A549 treated with Mapracorat at 1 μM for 4 hours (cell line): ENCODE results near the gene OR2T8. TPM values are rescaled to one million over a fixed set of nuclear protein-coding genes. Genes with fewer than 3 reads are reported as not detected.

Experiments
- total RNA-seq: library from RNA; stranded (reverse); fragments of 200-300 nt; extraction: Qiagen RNA extraction; gene quantifications from 5 replicates; pipeline ENCODE4 v1.2.3, GENCODE V29; 2022

Gene OR2T8, protein sequence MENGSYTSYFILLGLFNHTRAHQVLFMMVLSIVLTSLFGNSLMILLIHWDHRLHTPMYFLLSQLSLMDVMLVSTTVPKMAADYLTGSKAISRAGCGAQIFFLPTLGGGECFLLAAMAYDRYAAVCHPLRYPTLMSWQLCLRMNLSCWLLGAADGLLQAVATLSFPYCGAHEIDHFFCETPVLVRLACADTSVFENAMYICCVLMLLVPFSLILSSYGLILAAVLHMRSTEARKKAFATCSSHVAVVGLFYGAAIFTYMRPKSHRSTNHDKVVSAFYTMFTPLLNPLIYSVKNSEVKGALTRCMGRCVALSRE
- not detected in 5 replicates for total RNA-seq

DNA sequence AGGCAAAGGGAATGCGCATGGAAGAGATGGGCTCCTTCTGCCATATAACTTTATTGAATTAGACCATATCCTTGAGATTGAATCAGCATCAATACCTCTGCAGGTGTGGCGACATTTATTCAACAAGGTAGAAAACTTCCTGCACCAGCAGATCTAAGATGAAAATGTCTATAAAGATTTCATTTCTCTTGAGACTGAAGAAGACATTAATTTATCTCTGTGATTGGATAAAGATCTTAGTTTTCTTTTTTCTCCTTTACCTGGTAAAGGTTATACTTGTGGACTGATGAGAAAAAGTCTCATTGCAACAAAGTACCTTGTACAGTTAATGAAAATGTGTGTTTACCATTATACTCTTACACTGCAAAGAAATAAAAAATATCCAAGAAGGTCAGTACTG, at the start of gene OR2T8:
Gene OR2T8 (plus strand): TSS at position 301 of the 400 bp plus-strand sequence. CDS start 766 bp downstream, outside the sequence.

DNA sequence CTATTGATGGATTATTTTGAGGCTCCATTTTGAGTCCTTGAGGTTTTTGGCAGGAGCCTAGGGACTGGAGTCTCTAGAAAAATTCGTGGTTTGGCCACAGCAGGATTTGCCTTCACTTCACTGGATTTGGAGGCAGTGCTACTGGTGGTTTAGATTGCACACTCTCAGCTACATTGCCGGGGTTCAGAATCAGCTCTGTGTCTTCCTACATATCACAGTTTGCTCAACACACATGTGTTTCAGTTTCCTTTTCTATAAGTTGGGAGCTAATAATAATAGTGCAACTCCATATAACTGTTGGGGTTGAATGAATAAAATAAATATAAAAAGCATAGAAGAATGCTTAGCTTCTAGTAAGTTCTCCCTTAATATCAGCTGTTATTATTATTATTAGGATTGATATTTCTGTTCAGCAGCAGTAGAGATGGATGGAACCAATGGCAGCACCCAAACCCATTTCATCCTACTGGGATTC, 24.9 kb upstream of the OR2T8 start, which contains the start of gene OR2W3:
Gene OR2W3 (plus strand): TSS at position 425 of the 475 bp plus-strand sequence. CDS start 0 bp downstream, at position 425.

DNA sequence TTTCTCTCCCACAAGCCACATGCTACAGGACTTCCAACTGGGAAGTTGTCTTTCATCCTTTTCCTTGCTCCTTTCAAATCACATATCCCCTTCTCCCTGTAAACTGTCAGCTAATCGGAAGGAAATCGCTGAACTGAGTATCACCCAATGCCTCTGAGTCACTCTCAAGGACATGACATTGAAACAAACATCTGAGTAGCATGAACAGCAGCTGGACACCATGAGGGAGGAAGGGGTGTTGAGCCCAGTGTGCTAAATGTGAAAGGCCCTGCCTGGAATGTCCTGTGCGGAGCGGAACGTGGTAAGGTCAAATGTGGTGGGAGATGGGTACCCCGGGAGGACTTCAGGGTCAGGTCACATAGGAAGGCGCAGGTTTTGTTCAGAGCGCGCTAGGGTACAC, 4.8 kb downstream of the OR2T8 start, which contains the start of gene OR2AJ1:
Gene OR2AJ1 (plus strand): TSS at position 22 of the 400 bp plus-strand sequence. CDS start 8,880 bp downstream, outside the sequence.

DNA sequence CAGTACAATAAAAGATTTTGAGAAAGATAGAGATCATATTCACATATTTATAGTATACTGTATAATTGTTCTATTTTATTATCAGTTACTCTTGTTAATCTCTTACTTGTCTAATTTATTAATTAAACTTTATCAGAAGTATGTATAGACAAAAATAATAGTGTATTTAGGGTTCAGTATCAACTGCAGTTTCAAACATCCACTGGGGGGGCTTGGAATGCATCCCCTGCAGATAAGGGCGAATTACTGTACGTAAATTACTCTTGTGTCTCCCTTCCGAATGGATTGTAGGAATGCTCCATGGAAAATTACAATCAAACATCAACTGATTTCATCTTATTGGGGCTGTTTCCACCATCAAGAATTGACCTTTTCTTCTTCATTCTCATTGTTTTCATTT, 28.5 kb downstream of the OR2T8 start, which contains the start of gene OR2L8:
Gene OR2L8 (plus strand): TSS at position 301 of the 400 bp plus-strand sequence. CDS start 0 bp downstream, at position 301.

DNA sequence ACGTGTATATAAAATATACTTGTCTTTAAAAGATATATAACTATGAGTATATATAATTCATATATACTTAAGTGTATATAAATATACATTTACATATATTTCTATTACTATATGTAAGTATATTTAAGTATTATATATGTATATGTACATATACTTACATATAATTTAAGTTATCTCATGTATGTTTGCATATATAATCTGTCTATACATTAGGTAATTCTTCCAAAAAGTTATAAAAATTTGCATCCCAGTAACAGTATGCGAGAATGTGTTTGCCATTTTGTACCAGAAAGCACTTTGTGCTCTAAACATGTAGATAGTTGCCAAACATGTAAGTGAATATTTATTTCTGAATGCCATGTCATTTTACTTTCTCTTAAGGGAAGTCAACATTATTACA, 44.9 kb downstream of the OR2T8 start, which contains the start of gene OR2AK2:
Gene OR2AK2 (plus strand): TSS at position 301 of the 400 bp plus-strand sequence. CDS start 144 bp downstream, outside the sequence.

Other genes starting within 250 kb of the OR2T8 start
- gene OR13G1, start 240.5 kb upstream of the OR2T8 start, total RNA-seq: not detected in 5 replicates
- not detected in 5 replicates for gene OR6F1, start 203.6 kb upstream of the OR2T8 start, total RNA-seq
- not detected in 5 replicates for gene OR14K1, start 181.6 kb upstream of the OR2T8 start, total RNA-seq
- gene OR14A2, start 172.1 kb upstream of the OR2T8 start, total RNA-seq: not detected in 5 replicates
- not detected in 5 replicates for gene OR1C1, start 159.7 kb upstream of the OR2T8 start, total RNA-seq
- not detected in 5 replicates for gene OR14A16, start 96.1 kb upstream of the OR2T8 start, total RNA-seq
- not detected in 5 replicates for gene OR11L1, start 78.4 kb upstream of the OR2T8 start, total RNA-seq
- not detected in 5 replicates for gene TRIM58, start 63.1 kb upstream of the OR2T8 start, total RNA-seq
- not detected in 5 replicates for gene OR2W3, start 24.7 kb upstream of the OR2T8 start, total RNA-seq
- not detected in 5 replicates for gene OR2AJ1, start 4.6 kb downstream of the OR2T8 start, total RNA-seq
- not detected in 5 replicates for gene OR2L8, start 28.6 kb downstream of the OR2T8 start, total RNA-seq
- not detected in 5 replicates for gene OR2AK2, start 45.0 kb downstream of the OR2T8 start, total RNA-seq
- not detected in 5 replicates for gene OR2L5, start 93.4 kb downstream of the OR2T8 start, total RNA-seq
- not detected in 5 replicates for gene OR2L2, start 109.8 kb downstream of the OR2T8 start, total RNA-seq
- not detected in 5 replicates for gene OR2L3, start 126.6 kb downstream of the OR2T8 start, total RNA-seq
- not detected in 5 replicates for gene OR2L13, start 174.9 kb downstream of the OR2T8 start, total RNA-seq
- not detected in 5 replicates for gene OR2M5, start 224.9 kb downstream of the OR2T8 start, total RNA-seq